HL-60/S4 (cell line): ENCODE data around the gene SCAF11.

Source experiments
- in situ Hi-C: fragments of 300-500 bp; cut with MboI; formaldehyde crosslinking; loops from 2 replicates; pipeline ENCODE4 v1.14.3; 2022; ENCODE audit warnings: low sequenced_read_pairs

Gene SCAF11

GRCh38 chr12:45915405-45915804, 75.0 kb downstream of the SCAF11 start:
- in situ Hi-C loops: no loop called here

DNA sequence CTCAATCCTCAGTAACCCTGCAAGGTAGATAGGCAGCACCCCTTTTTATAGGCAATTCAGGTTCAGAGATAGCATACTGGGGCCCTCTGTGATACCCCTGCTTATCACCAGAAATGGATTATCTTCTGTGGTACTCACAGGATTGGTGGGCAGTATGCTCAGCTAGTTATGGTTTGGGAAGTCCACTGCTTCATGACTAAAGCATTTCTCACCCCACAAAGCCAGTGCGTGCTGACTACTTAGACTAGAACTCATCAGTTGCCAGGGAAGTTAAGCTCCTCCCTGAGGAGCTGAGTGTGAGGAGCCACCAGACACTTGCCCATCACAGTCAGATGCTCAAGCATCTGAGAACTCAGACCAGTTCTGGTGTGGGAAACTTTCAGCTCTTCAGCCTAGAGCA, 76.3 kb downstream of the SCAF11 start:
- in situ Hi-C loops: no loop called here

DNA sequence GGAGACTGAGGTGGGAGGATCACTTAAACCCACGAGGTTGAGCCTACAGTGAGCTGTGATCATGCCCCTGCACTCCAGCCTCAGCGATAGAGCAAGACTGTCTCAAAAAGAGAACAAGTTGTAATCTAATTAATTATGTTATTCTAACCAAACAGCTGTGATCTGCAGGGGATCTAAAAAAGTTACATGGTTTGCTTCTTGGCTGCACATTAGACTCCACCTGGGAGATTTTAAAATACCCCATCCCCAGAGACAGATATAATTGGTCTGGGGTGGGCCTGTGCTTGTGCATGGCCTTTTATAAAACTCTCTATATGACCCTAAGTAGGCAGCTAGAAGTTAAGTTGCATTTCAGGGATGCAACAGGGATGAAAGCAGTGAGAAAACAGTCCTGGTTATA, 76.7 kb downstream of the SCAF11 start:
- in situ Hi-C loops: no loop called here

DNA sequence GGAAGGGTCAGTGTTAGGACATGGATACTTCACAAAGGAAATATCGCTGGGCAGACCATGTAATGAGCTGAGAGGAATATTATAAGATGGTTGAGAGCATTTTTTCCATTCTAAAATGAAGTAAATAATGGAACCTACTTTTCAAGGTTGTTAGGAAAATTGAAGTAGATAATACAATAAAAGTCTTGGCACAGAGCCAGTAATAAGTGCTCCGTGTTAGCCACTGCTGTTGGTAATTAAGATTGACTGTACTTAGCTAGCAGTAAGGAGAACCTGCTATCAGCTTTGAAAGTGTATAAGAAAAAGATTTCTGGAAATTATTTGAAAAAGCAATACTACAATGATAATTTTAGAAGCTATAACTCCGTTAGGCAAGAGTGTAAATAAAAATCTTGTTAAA, 77.6 kb downstream of the SCAF11 start:
- in situ Hi-C loops: no loop called here

DNA sequence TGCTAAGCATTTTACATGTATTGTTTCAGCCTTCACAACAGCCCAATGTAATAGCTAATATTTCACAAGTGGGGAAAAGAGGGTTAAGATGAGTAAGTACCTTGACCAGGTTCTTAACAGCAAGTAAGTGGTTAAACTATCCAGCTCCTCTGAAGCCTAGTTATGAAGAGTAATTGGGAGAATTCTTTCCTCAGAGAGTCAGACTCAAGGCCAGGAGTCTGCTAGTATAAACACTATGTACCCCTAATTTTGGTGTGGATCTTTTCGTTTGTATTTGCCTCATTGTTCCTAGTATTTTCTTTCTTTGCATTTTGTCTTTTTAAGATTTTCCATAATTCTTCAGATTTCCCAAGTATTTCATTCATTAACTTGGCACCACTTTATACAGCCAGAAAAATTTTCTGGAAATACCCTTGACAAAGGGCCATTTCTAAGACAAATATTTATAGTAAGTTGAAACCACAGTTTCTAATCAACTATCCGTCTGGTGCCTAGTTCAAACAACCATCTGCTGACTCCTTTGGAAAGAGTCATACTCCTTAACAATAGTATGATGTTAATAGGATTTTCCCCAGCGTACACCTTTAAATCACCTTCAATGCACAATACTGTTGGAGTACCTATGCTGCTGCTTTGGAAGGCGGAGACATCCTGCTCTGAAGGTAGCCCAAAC, 81.2 kb downstream of the SCAF11 start:
- in situ Hi-C loops: no loop called here

DNA sequence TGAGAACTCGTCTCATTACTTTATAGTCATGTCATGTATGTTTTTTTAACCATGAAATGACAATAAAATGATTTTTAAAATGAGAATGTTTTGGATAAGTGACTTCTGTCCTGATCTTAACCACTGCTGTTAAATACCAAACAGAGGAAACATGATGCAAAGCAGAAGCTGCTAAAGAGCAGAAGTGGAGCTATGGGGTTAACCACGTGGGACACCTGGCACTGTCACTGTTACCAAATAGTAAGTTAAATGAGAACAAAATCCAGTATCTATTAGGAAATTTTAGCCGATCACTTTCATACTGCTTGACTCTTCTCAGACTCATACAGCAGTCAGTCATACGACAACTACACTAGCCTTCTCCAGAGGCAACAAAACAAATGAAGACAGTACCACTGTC, 82.4 kb downstream of the SCAF11 start:
- in situ Hi-C loops: no loop called here

DNA sequence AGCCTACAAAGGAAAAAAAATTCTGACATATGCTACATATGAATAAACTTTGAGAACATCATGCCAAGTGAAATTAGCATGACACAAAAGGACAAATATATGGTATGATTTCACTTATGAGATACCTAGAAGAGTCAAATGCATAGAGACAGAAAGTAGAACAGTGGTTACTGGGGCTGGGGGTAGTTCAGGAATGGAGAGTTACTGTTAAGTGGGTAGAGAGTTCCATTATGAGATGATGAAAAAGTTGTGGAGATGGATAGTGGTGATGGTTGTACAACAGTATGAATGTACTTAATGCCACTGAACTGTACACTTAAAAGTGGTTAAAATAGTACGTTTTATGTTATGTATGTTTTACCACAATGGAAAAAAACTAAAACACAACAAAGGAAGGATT, 92.3 kb downstream of the SCAF11 start:
- in situ Hi-C loops: no loop called here

GRCh38 chr12:45895961-45896360, 94.4 kb downstream of the SCAF11 start:
- in situ Hi-C loops: no loop called here

GRCh38 chr12:45893240-45893639, 97.1 kb downstream of the SCAF11 start:
- in situ Hi-C loops: no loop called here

DNA sequence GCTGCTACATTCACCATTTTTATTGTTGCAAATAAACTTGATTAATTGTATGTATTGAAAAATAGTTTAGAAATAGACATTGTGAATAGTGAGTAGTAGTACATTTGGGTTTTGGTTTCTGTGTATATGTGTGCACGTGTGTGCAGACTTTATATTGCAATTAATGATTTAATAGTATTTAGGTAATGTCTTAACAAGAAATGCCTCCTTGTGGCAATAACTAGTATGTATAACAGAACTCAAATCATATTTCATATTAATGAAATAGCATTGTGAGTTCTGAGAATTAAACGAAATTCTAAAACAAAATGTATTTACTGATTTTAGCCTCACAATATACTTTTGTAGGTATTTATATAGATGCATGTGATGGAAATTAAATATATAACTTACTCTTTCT, 100.1 kb downstream of the SCAF11 start:
- in situ Hi-C loops: no loop called here

- in situ Hi-C loops: no loop called here
Measured at GRCh38 chr12:45887544-45887943, 102.8 kb downstream of the SCAF11 start.

DNA sequence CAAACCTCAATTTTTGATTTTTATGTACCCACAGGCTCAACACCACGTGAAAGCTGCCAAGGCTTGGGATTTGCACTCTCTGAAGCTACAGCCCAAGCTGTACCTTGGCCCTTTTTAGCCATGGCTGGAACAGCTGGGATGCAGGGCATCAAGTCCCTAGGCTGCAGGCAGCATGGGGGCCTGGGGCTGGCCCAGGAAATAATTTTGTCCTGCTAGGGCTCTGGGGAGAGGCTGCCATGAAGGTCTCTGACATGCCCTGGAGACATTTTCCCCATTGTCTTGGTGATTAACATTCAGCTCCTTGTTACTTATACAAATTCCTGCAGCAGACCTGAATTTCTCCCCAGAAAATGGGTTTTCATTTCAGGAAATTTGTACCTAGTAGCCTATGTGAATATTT, 103.7 kb downstream of the SCAF11 start:
- in situ Hi-C loops: no loop called here

- in situ Hi-C loops: no loop called here
Measured at GRCh38 chr12:45883187-45883586, 107.2 kb downstream of the SCAF11 start.

- in situ Hi-C loops: no loop called here
Measured at GRCh38 chr12:45880533-45880932, 109.8 kb downstream of the SCAF11 start.

DNA sequence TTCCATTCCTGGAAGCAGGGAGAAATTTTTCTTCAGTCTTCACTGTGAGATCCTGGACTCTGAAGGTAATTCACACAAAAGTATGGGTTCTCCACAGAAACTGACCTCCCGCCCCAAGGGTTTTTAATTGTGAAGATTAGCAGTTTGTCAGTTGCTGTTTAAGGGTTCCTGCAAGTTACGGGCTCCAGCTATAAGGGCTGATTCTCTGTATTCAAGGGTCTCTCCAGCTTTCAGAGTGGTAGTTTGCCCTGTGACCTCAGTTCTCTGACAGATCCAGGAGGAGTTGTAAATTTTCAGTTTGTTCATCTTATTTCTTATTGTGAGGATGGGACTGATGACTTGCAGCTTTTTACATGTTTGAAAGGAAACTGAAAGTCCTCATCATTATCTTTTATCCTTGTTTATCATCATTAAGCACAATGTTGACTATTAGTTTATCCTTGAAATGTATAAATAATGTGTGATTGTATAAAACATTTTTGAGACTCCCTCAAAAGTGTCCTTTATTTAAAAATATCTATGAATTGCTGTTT, 110.9 kb downstream of the SCAF11 start:
- in situ Hi-C loops: no loop called here

GRCh38 chr12:45878630-45879255, 111.6 kb downstream of the SCAF11 start:
- in situ Hi-C loops: no loop called here

GRCh38 chr12:45877069-45877468, 113.3 kb downstream of the SCAF11 start:
- in situ Hi-C loops: no loop called here

DNA sequence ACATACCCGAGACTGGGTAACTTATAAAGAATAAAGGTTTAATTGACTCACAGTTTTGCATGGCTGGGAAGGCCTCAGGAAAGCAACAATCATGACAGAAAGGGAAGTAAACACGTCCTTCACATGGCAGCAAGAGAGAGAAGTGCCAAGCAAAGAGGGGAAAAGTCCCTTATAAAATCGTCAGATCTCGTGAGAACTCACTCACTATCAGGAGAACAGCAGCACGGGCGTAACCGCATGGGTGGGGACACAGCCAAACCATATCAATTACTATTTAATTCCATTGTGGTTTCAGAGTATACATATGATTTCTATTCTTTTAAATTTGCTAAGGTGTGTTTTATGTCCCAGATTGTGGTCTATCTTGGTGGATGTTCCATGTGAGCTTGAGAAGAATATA, 117.9 kb downstream of the SCAF11 start:
- in situ Hi-C loops: no loop called here
